Endothelial cell (in vitro differentiated cells): Measurements from ENCODE around the gene SPTBN5. TPM values are rescaled to one million over a fixed set of nuclear protein-coding genes. Genes with fewer than 3 reads are reported as not detected.

Source experiments
- DNase-seq: peaks from one replicate; pipeline ENCODE4 v3.0.0; 2021; ENCODE audit warnings: low spot score
- H3K27ac Mint-ChIP-seq: one replicate; pipeline ENCODE4 v1.8.0; 2021; ENCODE audit warnings: mixed read lengths, inconsistent platforms; ENCODE audit not compliant: unreplicated experiment
- H3K27me3 Mint-ChIP-seq: one replicate; pipeline ENCODE4 v1.8.0; 2021; ENCODE audit warnings: mild to moderate bottlenecking, moderate library complexity, mixed read lengths, inconsistent platforms; ENCODE audit not compliant: unreplicated experiment
- H3K36me3 Mint-ChIP-seq: one replicate; pipeline ENCODE4 v1.8.0; 2021; ENCODE audit warnings: mild to moderate bottlenecking, low read depth, mixed read lengths, inconsistent platforms; ENCODE audit not compliant: unreplicated experiment
- H3K4me1 Mint-ChIP-seq: one replicate; pipeline ENCODE4 v1.8.0; 2021; ENCODE audit warnings: mild to moderate bottlenecking, mixed read lengths, inconsistent platforms; ENCODE audit not compliant: unreplicated experiment
- H3K4me3 Mint-ChIP-seq: one replicate; pipeline ENCODE4 v1.8.0; 2021; ENCODE audit warnings: mild to moderate bottlenecking, mixed read lengths, inconsistent platforms; ENCODE audit not compliant: unreplicated experiment
- H3K9me3 Mint-ChIP-seq: one replicate; pipeline ENCODE4 v1.8.0; 2021; ENCODE audit warnings: mixed read lengths, inconsistent platforms; ENCODE audit not compliant: unreplicated experiment
- CTCF ChIP-seq: fragments of 200-600 bp; sonication (generic); IDR thresholded peaks from one replicate; pipeline ENCODE4 v1.5.0; 2021; ENCODE audit warnings: antibody characterized with exemption; ENCODE audit not compliant: unreplicated experiment
- total RNA-seq: library from RNA; stranded (reverse); fragmentation: NEBNext Ultra II Directional; extraction: Animal tissue kit (Norgen Biotek cat#: 25700); gene quantifications from one replicate; pipeline ENCODE4 v1.2.1, GENCODE V29; 2021; ENCODE audit not compliant: unreplicated experiment

SPTBN5 gene
- total RNA-seq, 1 donor from 2014 or later, result 9.4 TPM

- no peak for DNase-seq
- peaks cover 3% of the 10 kb centered on the region for H3K4me1 Mint-ChIP-seq
- no peak overlapping the region for H3K4me3 Mint-ChIP-seq
- H3K9me3 Mint-ChIP-seq, result no peaks in the 10 kb centered on the region
- H3K27ac Mint-ChIP-seq, result no peak overlapping the region
- H3K36me3 Mint-ChIP-seq, result peaks cover 68% of the 10 kb centered on the region
- TF ChIP-seq CTCF, result no peak
- H3K27me3 Mint-ChIP-seq, result peaks cover 11% of the 10 kb centered on the region
Measured at GRCh38 chr15:41816788-41817187, 77.1 kb downstream of the SPTBN5 start.

- no peaks in the 10 kb centered on the region for H3K9me3 Mint-ChIP-seq
Measured at GRCh38 chr15:41814534-41814933, 79.3 kb downstream of the SPTBN5 start.

GRCh38 chr15:41813426-41813825 is 80.4 kb downstream of the SPTBN5 start:
- peaks cover 8% of the 10 kb centered on the region for H3K27me3 Mint-ChIP-seq
- peaks cover 51% of the 10 kb centered on the region for H3K36me3 Mint-ChIP-seq
- H3K4me3 Mint-ChIP-seq, result no peak overlapping the region
- no peak for TF ChIP-seq CTCF
- no peak for DNase-seq
- no peaks in the 10 kb centered on the region for H3K9me3 Mint-ChIP-seq
- H3K4me1 Mint-ChIP-seq, result peaks cover 24% of the 10 kb centered on the region
- H3K27ac Mint-ChIP-seq, result no peak overlapping the region

More at GRCh38 chr15:41814534-41814933, 79.3 kb downstream of the SPTBN5 start:
- peaks cover 14% of the 10 kb centered on the region for H3K4me1 Mint-ChIP-seq
- H3K36me3 Mint-ChIP-seq, result peaks cover 52% of the 10 kb centered on the region
- no peak for DNase-seq
- TF ChIP-seq CTCF, result no peak
- peaks cover 8% of the 10 kb centered on the region for H3K27me3 Mint-ChIP-seq
- H3K27ac Mint-ChIP-seq, result no peak overlapping the region
- H3K4me3 Mint-ChIP-seq, result no peak overlapping the region

- no peak for TF ChIP-seq CTCF
- H3K4me3 Mint-ChIP-seq, result no peak overlapping the region
- no peaks in the 10 kb centered on the region for H3K9me3 Mint-ChIP-seq
- peaks cover 47% of the 10 kb centered on the region for H3K36me3 Mint-ChIP-seq
- peaks cover 6% of the 10 kb centered on the region for H3K27me3 Mint-ChIP-seq
- no peak overlapping the region for H3K27ac Mint-ChIP-seq
- no peak for DNase-seq
- peaks cover 24% of the 10 kb centered on the region for H3K4me1 Mint-ChIP-seq
Measured at GRCh38 chr15:41812820-41813375, 81.0 kb downstream of the SPTBN5 start.

- H3K27me3 Mint-ChIP-seq, result peaks cover 6% of the 10 kb centered on the region
- peak; percentile 69 for TF ChIP-seq CTCF
- H3K27ac Mint-ChIP-seq, result no peak overlapping the region
- no peaks in the 10 kb centered on the region for H3K9me3 Mint-ChIP-seq
- peaks cover 35% of the 10 kb centered on the region for H3K36me3 Mint-ChIP-seq
- DNase-seq, result peak; percentile 83
- no peak overlapping the region for H3K4me3 Mint-ChIP-seq
- H3K4me1 Mint-ChIP-seq, result peaks cover 30% of the 10 kb centered on the region
Measured at GRCh38 chr15:41811432-41812195, 82.2 kb downstream of the SPTBN5 start.
